CD4-positive, alpha-beta memory T cell (primary cell): ENCODE data around the gene EPAS1. TPM values are rescaled to one million over a fixed set of nuclear protein-coding genes. Genes with fewer than 3 reads are reported as not detected.

Experiments used
- CTCF ChIA-PET: fragments of 350-600 bp; sonication (Branson Sonifier 250); formaldehyde crosslinking; loops from one replicate; lab custom pipeline; 2021; ENCODE audit warnings: inconsistent platforms; ENCODE audit not compliant: partially characterized antibody; lab: Charles Lee
- POLR2A ChIA-PET: fragments of 350-600 bp; sonication (Branson Sonifier 250); formaldehyde crosslinking; loops from one replicate; lab custom pipeline; 2021; ENCODE audit not compliant: partially characterized antibody; lab: Charles Lee
- DNase-seq, 5 donors: peaks; one replicate each; pipeline versions ENCODE4 v3.0.0 to v3.0.0-alpha.2; 2020 to 2022; ENCODE audit warnings: mixed read lengths in 1 of 5
- H3K27ac ChIP-seq: one replicate; pipeline ENCODE4 v1.7.0; 2013; ENCODE audit warnings: low read depth, low read length
- H3K27me3 ChIP-seq: 2 replicates; pipeline ENCODE4 v1.7.0; 2013; ENCODE audit warnings: mild to moderate bottlenecking, low read length, moderate library complexity; ENCODE audit not compliant: insufficient read depth
- H3K36me3 ChIP-seq: 2 replicates; pipeline ENCODE4 v1.7.0; 2013; ENCODE audit warnings: mild to moderate bottlenecking, low read length, moderate library complexity; ENCODE audit not compliant: insufficient read depth
- H3K4me1 ChIP-seq: 2 replicates; pipeline ENCODE4 v1.7.0; 2013; ENCODE audit warnings: mild to moderate bottlenecking, low read length, moderate library complexity; ENCODE audit not compliant: insufficient read depth
- H3K4me3 ChIP-seq, 2 donors: one replicate each; pipeline ENCODE4 v1.7.0; 2013; ENCODE audit warnings: low read length in 2 of 2, mild to moderate bottlenecking in 1 of 2
- H3K9me3 ChIP-seq, 2 donors: one replicate each; pipeline ENCODE4 v1.7.0; 2013; ENCODE audit warnings: low read length in 2 of 2, control low read depth in 1 of 2; ENCODE audit not compliant: control insufficient read depth in 1 of 2
- H3K27ac Mint-ChIP-seq, 7 donors: one replicate each; pipeline ENCODE4 v1.8.0; 2020 to 2021; ENCODE audit warnings: mixed read lengths in 7 of 7, mild to moderate bottlenecking in 6 of 7, inconsistent platforms in 3 of 7, moderate library complexity in 3 of 7
- H3K27me3 Mint-ChIP-seq, 2 donors: one replicate each; pipeline ENCODE4 v1.8.0; 2020 to 2021; ENCODE audit warnings: mixed read lengths in 2 of 2
- H3K36me3 Mint-ChIP-seq, 2 donors: one replicate each; pipeline ENCODE4 v1.8.0; 2020 to 2021; ENCODE audit warnings: mixed read lengths in 2 of 2, inconsistent platforms in 1 of 2, mild to moderate bottlenecking in 1 of 2
- H3K4me1 Mint-ChIP-seq, 4 donors: one replicate each; pipeline ENCODE4 v1.8.0; 2020 to 2021; ENCODE audit warnings: mixed read lengths in 4 of 4, mild to moderate bottlenecking in 1 of 4
- H3K4me3 Mint-ChIP-seq, 8 donors: one replicate each; pipeline ENCODE4 v1.8.0; 2020 to 2021; ENCODE audit warnings: mixed read lengths in 8 of 8, mild to moderate bottlenecking in 7 of 8, moderate library complexity in 6 of 8, inconsistent platforms in 3 of 8
- H3K9me3 Mint-ChIP-seq, 8 donors: one replicate each; pipeline ENCODE4 v1.8.0; 2020 to 2021; ENCODE audit warnings: mixed read lengths in 8 of 8, mild to moderate bottlenecking in 5 of 8, inconsistent platforms in 3 of 8, moderate library complexity in 1 of 8
- intact Hi-C: fragments of 100-400 bp; cut with micrococcal nuclease; formaldehyde crosslinking; loops from one replicate; pipeline ENCODE4 v1.15.1; 2023
- polyA plus RNA-seq, 2 donors: library from polyadenylated mRNA; unstranded; fragments of 300-500 nt; fragmentation: Illumina TruSeq; gene quantifications; one replicate each; pipeline ENCODE4 v1.2.3, GENCODE V29; 2021
- total RNA-seq, 2 experiments: library from RNA; stranded (reverse); gene quantifications; one replicate each; pipeline ENCODE4 v1.2.3, GENCODE V29; 2021

EPAS1 gene
- total and polyA plus RNA-seq, 4 experiments from 2014 or later: 0.40 to 2.7 (median 2.3) TPM; not detected in 1

GRCh38 chr2:46364797-46365457 is 67.7 kb downstream of the EPAS1 start:
- intact Hi-C loops: loop anchor here (1.0 to 5.0 kb wide), 8 partner anchors 13 to 372 kb away; partner anchors contain the start of gene EPAS1
- ChIA-PET CTCF (interaction anchor here (1.1 to 3.7 kb wide), 3 partner anchors 19 to 301 kb away, joined by 3 to 48 read pairs (median 5); no protein-coding TSS in a partner anchor), POLR2A (no interaction called here)
- H3K27ac Mint-ChIP-seq: peak overlapping the region in 1 of 7 donors; percentile 3
- H3K4me1 Mint-ChIP-seq: peaks cover 22 to 42% (median 34%) of the 10 kb centered on the region in 4 donors
- H3K36me3 ChIP-seq: no peaks in the 10 kb centered on the region
- no peaks in the 10 kb centered on the region for H3K9me3 ChIP-seq
- H3K27me3 Mint-ChIP-seq: no peaks in the 10 kb centered on the region
- peaks cover 22% of the 10 kb centered on the region for H3K4me1 ChIP-seq
- peak; percentile 46 to 62 (median 52) for DNase-seq
- no peaks in the 10 kb centered on the region for H3K36me3 Mint-ChIP-seq
- H3K27me3 ChIP-seq: no peaks in the 10 kb centered on the region
- H3K9me3 Mint-ChIP-seq: no peaks in the 10 kb centered on the region
- no peak overlapping the region for H3K4me3 Mint-ChIP-seq
- H3K27ac ChIP-seq: no peak overlapping the region
- no peak overlapping the region for H3K4me3 ChIP-seq

GRCh38 chr2:46365913-46366667 is 68.9 kb downstream of the EPAS1 start:
- Histone ChIP-seq H3K9me3 (no peaks in the 10 kb centered on the region), H3K27me3 (no peaks in the 10 kb centered on the region), H3K36me3 (no peaks in the 10 kb centered on the region), H3K27ac (no peak overlapping the region), H3K4me1 (peaks cover 22% of the 10 kb centered on the region), H3K4me3 (no peak overlapping the region)
- intact Hi-C loops: loop anchor here (1.0 to 5.0 kb wide), 8 partner anchors 14 to 373 kb away; partner anchors contain the start of gene EPAS1
- H3K9me3 Mint-ChIP-seq: no peaks in the 10 kb centered on the region
- H3K36me3 Mint-ChIP-seq: no peaks in the 10 kb centered on the region
- H3K27ac Mint-ChIP-seq: no peak overlapping the region
- ChIA-PET POLR2A (no interaction called here), CTCF (interaction anchor here (0.6 to 3.7 kb wide), 18 partner anchors 9 to 1810 kb away, joined by 3 to 48 read pairs (median 4); no protein-coding TSS in a partner anchor)
- no peaks in the 10 kb centered on the region for H3K27me3 Mint-ChIP-seq
- no peak for DNase-seq
- no peak overlapping the region for H3K4me3 Mint-ChIP-seq
- peaks cover 22 to 42% (median 36%) of the 10 kb centered on the region in 4 donors for H3K4me1 Mint-ChIP-seq

GRCh38 chr2:46366668-46367052 is 69.5 kb downstream of the EPAS1 start:
- H3K36me3 Mint-ChIP-seq: no peaks in the 10 kb centered on the region

GRCh38 chr2:46367286-46367685 is 70.1 kb downstream of the EPAS1 start:
- no peak overlapping the region for H3K4me3 ChIP-seq
- no peak overlapping the region for H3K4me3 Mint-ChIP-seq
- H3K4me1 ChIP-seq: peaks cover 15% of the 10 kb centered on the region
- ChIA-PET CTCF (interaction anchor here (0.8 to 3.7 kb wide), 12 partner anchors 12 to 363 kb away, joined by 3 to 48 read pairs (median 3); no protein-coding TSS in a partner anchor), POLR2A (no interaction called here)
- no peaks in the 10 kb centered on the region for H3K36me3 ChIP-seq
- no peak overlapping the region for H3K27ac ChIP-seq
- no peaks in the 10 kb centered on the region for H3K9me3 Mint-ChIP-seq
- no peak overlapping the region for H3K27ac Mint-ChIP-seq
- no peaks in the 10 kb centered on the region for H3K27me3 ChIP-seq
- no peaks in the 10 kb centered on the region for H3K27me3 Mint-ChIP-seq
- DNase-seq: no peak
- H3K36me3 Mint-ChIP-seq: no peaks in the 10 kb centered on the region
- intact Hi-C loops: loop anchor here (5.0 kb wide), 1 partner anchor 70 kb away; the partner anchor contains the start of gene EPAS1
- peaks cover 18 to 31% (median 28%) of the 10 kb centered on the region in 4 donors for H3K4me1 Mint-ChIP-seq
- no peaks in the 10 kb centered on the region for H3K9me3 ChIP-seq

More at GRCh38 chr2:46366668-46367052, 69.5 kb downstream of the EPAS1 start:
- peaks cover 22 to 36% (median 33%) of the 10 kb centered on the region in 4 donors for H3K4me1 Mint-ChIP-seq
- Histone ChIP-seq H3K27ac (no peak overlapping the region), H3K4me1 (peaks cover 21% of the 10 kb centered on the region), H3K9me3 (no peaks in the 10 kb centered on the region), H3K4me3 (no peak overlapping the region), H3K27me3 (no peaks in the 10 kb centered on the region), H3K36me3 (no peaks in the 10 kb centered on the region)
- POLR2A ChIA-PET: no interaction called here
- CTCF ChIA-PET: interaction anchor here (0.6 to 3.7 kb wide), 19 partner anchors 9 to 1810 kb away, joined by 3 to 48 read pairs (median 4); no protein-coding TSS in a partner anchor
- DNase-seq: no peak
- H3K27me3 Mint-ChIP-seq: no peaks in the 10 kb centered on the region
- no peak overlapping the region for H3K4me3 Mint-ChIP-seq
- H3K27ac Mint-ChIP-seq: no peak overlapping the region
- no peaks in the 10 kb centered on the region for H3K9me3 Mint-ChIP-seq
- intact Hi-C loops: loop anchor here (5.0 kb wide), 1 partner anchor 69 kb away; the partner anchor contains the start of gene EPAS1

- DNase-seq: no peak
- ChIA-PET CTCF (interaction anchor here (3.7 kb wide), 1 partner anchor 305 kb away, joined by 48 read pairs; no protein-coding TSS in a partner anchor), POLR2A (no interaction called here)
- no peaks in the 10 kb centered on the region for H3K36me3 Mint-ChIP-seq
- H3K27ac Mint-ChIP-seq: peak overlapping the region in 1 of 7 donors; percentile 11
- no peak overlapping the region for H3K4me3 ChIP-seq
- H3K9me3 ChIP-seq: no peaks in the 10 kb centered on the region
- no peak overlapping the region for H3K4me3 Mint-ChIP-seq
- H3K9me3 Mint-ChIP-seq: no peaks in the 10 kb centered on the region
- no peak overlapping the region for H3K27ac ChIP-seq
- intact Hi-C loops: loop anchor here (5.0 kb wide), 1 partner anchor 71 kb away; the partner anchor contains the start of gene EPAS1
- peaks cover 14 to 20% (median 19%) of the 10 kb centered on the region in 4 donors for H3K4me1 Mint-ChIP-seq
- H3K27me3 Mint-ChIP-seq: no peaks in the 10 kb centered on the region
- peaks cover 6% of the 10 kb centered on the region for H3K4me1 ChIP-seq
- H3K27me3 ChIP-seq: no peaks in the 10 kb centered on the region
- H3K36me3 ChIP-seq: no peaks in the 10 kb centered on the region
These were observed 71.2 kb downstream of the EPAS1 start for GRCh38 chr2:46368401-46368800.

GRCh38 chr2:46369783-46370182 is 72.6 kb downstream of the EPAS1 start:
- ChIA-PET CTCF (interaction anchor here (1.3 to 1.5 kb wide), 2 partner anchors 42 to 307 kb away, joined by 3 to 4 read pairs; no protein-coding TSS in a partner anchor), POLR2A (no interaction called here)
- Mint-ChIP-seq H3K4me3 (no peak overlapping the region), H3K27ac (peak overlapping the region in 1 of 7 donors; percentile 15), H3K27me3 (no peaks in the 10 kb centered on the region), H3K4me1 (peaks cover 4 to 11% (median 9%) of the 10 kb centered on the region in 4 donors), H3K36me3 (no peaks in the 10 kb centered on the region), H3K9me3 (no peaks in the 10 kb centered on the region)
- no peaks in the 10 kb centered on the region for H3K27me3 ChIP-seq
- intact Hi-C loops: loop anchor here (5.0 kb wide), 1 partner anchor 72 kb away; the partner anchor contains the start of gene EPAS1
- H3K9me3 ChIP-seq: no peaks in the 10 kb centered on the region
- no peaks in the 10 kb centered on the region for H3K4me1 ChIP-seq
- H3K36me3 ChIP-seq: no peaks in the 10 kb centered on the region
- DNase-seq: peak in 1 of 5 donors; percentile 14
- no peak overlapping the region for H3K4me3 ChIP-seq
- no peak overlapping the region for H3K27ac ChIP-seq
